ENCODE measurements around the gene PNPLA3.

PNPLA3 gene

GRCh38 chr22:43892183-43892894 lies 31.3 kb upstream of the PNPLA3 start:
- Histone ChIP-seq H3K9me2 (replicated peaks; ENCODE audit: low read depth, low read length) (no peaks in the 10 kb centered on the region), H3K4me3 (ENCODE audit: low read length, poor library complexity, severe bottlenecking) (no peak overlapping the region), H3K9me3 (ENCODE audit: insufficient read depth, low read depth, low read length) (no peaks in the 10 kb centered on the region), H3K4me1 (ENCODE audit: insufficient read depth, low read length, poor library complexity, severe bottlenecking) (no peaks in the 10 kb centered on the region), H3F3A (ENCODE audit: low read depth) (no peaks in the 10 kb centered on the region), H3K79me2 (ENCODE audit: insufficient read depth, low read length) (no peaks in the 10 kb centered on the region), H3K4me2 (ENCODE audit: low read depth, low read length, poor library complexity, severe bottlenecking) (no peak overlapping the region), H3K27me3 (ENCODE audit: insufficient read depth, low read length, poor library complexity, severe bottlenecking) (no peaks in the 10 kb centered on the region), H4K20me1 (ENCODE audit: insufficient read depth, low read length, poor library complexity, severe bottlenecking) (no peaks in the 10 kb centered on the region), H3K36me3 (ENCODE audit: insufficient read depth, low read length) (no peaks in the 10 kb centered on the region), H2AFZ (ENCODE audit: low read length) (no peak overlapping the region), H3K9ac (ENCODE audit: low read depth, low read length, poor library complexity, severe bottlenecking) (no peak overlapping the region)
- TF ChIP-seq CTCF (conservative IDR thresholded peaks at IDR 0.05; ENCODE audit: low read length) (no peak), EZH2phosphoT487 (IDR thresholded peaks at IDR 0.05; ENCODE audit: borderline replicate concordance) (no peak)

GRCh38 chr22:43893266-43893665 lies 30.3 kb upstream of the PNPLA3 start:
- H3K4me1 ChIP-seq (ENCODE audit: insufficient read depth, low read length, poor library complexity, severe bottlenecking) = no peaks in the 10 kb centered on the region
- no peaks in the 10 kb centered on the region for H3K9me2 ChIP-seq (replicated peaks; ENCODE audit: low read depth, low read length)
- no peaks in the 10 kb centered on the region for H3K9me3 ChIP-seq (ENCODE audit: insufficient read depth, low read depth, low read length)
- no peak overlapping the region for H3K4me2 ChIP-seq (ENCODE audit: low read depth, low read length, poor library complexity, severe bottlenecking)
- no peaks in the 10 kb centered on the region for H3K36me3 ChIP-seq (ENCODE audit: insufficient read depth, low read length)
- no peak overlapping the region for H3K9ac ChIP-seq (ENCODE audit: low read depth, low read length, poor library complexity, severe bottlenecking)
- no peaks in the 10 kb centered on the region for H3K79me2 ChIP-seq (ENCODE audit: insufficient read depth, low read length)
- TF ChIP-seq CTCF (conservative IDR thresholded peaks at IDR 0.05; ENCODE audit: low read length) (no peak), EZH2phosphoT487 (IDR thresholded peaks at IDR 0.05; ENCODE audit: borderline replicate concordance) (no peak)
- H4K20me1 ChIP-seq (ENCODE audit: insufficient read depth, low read length, poor library complexity, severe bottlenecking) = no peaks in the 10 kb centered on the region
- H2AFZ ChIP-seq (ENCODE audit: low read length) = no peak overlapping the region
- H3F3A ChIP-seq (ENCODE audit: low read depth) = no peaks in the 10 kb centered on the region
- H3K27me3 ChIP-seq (ENCODE audit: insufficient read depth, low read length, poor library complexity, severe bottlenecking) = no peaks in the 10 kb centered on the region
- no peak overlapping the region for H3K4me3 ChIP-seq (ENCODE audit: low read length, poor library complexity, severe bottlenecking)

- Histone ChIP-seq H3K9me2 (replicated peaks; ENCODE audit: low read depth, low read length) (no peaks in the 10 kb centered on the region), H3K4me2 (ENCODE audit: low read depth, low read length, poor library complexity, severe bottlenecking) (no peak overlapping the region), H3F3A (ENCODE audit: low read depth) (no peaks in the 10 kb centered on the region)
Observed at GRCh38 chr22:43894122-43894521, 29.5 kb upstream of the PNPLA3 start.

More at GRCh38 chr22:43894122-43894521, 29.5 kb upstream of the PNPLA3 start:
- H3K9ac ChIP-seq (ENCODE audit: low read depth, low read length, poor library complexity, severe bottlenecking) = no peak overlapping the region
- H3K4me3 ChIP-seq (ENCODE audit: low read length, poor library complexity, severe bottlenecking) = no peak overlapping the region
- H3K27me3 ChIP-seq (ENCODE audit: insufficient read depth, low read length, poor library complexity, severe bottlenecking) = no peaks in the 10 kb centered on the region
- TF ChIP-seq EZH2phosphoT487 (IDR thresholded peaks at IDR 0.05; ENCODE audit: borderline replicate concordance) = no peak
- TF ChIP-seq CTCF (conservative IDR thresholded peaks at IDR 0.05; ENCODE audit: low read length) = no peak
- no peaks in the 10 kb centered on the region for H4K20me1 ChIP-seq (ENCODE audit: insufficient read depth, low read length, poor library complexity, severe bottlenecking)
- no peaks in the 10 kb centered on the region for H3K36me3 ChIP-seq (ENCODE audit: insufficient read depth, low read length)
- no peaks in the 10 kb centered on the region for H3K9me3 ChIP-seq (ENCODE audit: insufficient read depth, low read depth, low read length)
- H3K4me1 ChIP-seq (ENCODE audit: insufficient read depth, low read length, poor library complexity, severe bottlenecking) = no peaks in the 10 kb centered on the region
- H3K79me2 ChIP-seq (ENCODE audit: insufficient read depth, low read length) = no peaks in the 10 kb centered on the region
- no peak overlapping the region for H2AFZ ChIP-seq (ENCODE audit: low read length)

All from Loucy (cell line).